GM19455 (cell line): ENCODE measurements around the gene CMTM4.
A peak's percentile ranks its signal among the peaks of the same experiment; 100 is the strongest.
"Not testable (repeated sequence)": the region's sequence is repeated elsewhere in the genome, so short reads cannot be mapped to it uniquely, and the experiment has no call there.

ENCODE experiments used
- ATAC-seq: cut with Tn5 transposase; IDR thresholded peaks from one replicate; pipeline ENCODE4 v1.9.1; 2021; ENCODE audit not compliant: unreplicated experiment

The CMTM4 gene

GRCh38 chr16:66676599-66676998 lies 19.9 kb downstream of the CMTM4 start:
- ATAC-seq = no peak

GRCh38 chr16:66673691-66674090 lies 22.9 kb downstream of the CMTM4 start:
- ATAC-seq = no peak

GRCh38 chr16:66670691-66671388 lies 25.7 kb downstream of the CMTM4 start:
- ATAC-seq = no peak

GRCh38 chr16:66668777-66669444 lies 27.6 kb downstream of the CMTM4 start:
- ATAC-seq = no peak

- no peak for ATAC-seq
Observed at GRCh38 chr16:66667944-66668343, 28.6 kb downstream of the CMTM4 start.

GRCh38 chr16:66662445-66663194 lies 33.9 kb downstream of the CMTM4 start:
- ATAC-seq = no peak

- not testable (repeated sequence) for ATAC-seq
Observed at GRCh38 chr16:66661671-66662346, 34.7 kb downstream of the CMTM4 start.

GRCh38 chr16:66661210-66661560 lies 35.4 kb downstream of the CMTM4 start:
- no peak for ATAC-seq

GRCh38 chr16:66660422-66661209 lies 35.9 kb downstream of the CMTM4 start:
- no peak for ATAC-seq

- no peak for ATAC-seq
Observed at GRCh38 chr16:66658860-66659190, 37.7 kb downstream of the CMTM4 start.

GRCh38 chr16:66658143-66658859 lies 38.2 kb downstream of the CMTM4 start:
- no peak for ATAC-seq

- no peak for ATAC-seq
Observed at GRCh38 chr16:66656547-66656946, 40.0 kb downstream of the CMTM4 start.

GRCh38 chr16:66653581-66654350 lies 42.8 kb downstream of the CMTM4 start:
- no peak for ATAC-seq

GRCh38 chr16:66652661-66653360 lies 43.7 kb downstream of the CMTM4 start:
- ATAC-seq = no peak

GRCh38 chr16:66651965-66652364 lies 44.6 kb downstream of the CMTM4 start:
- ATAC-seq = no peak

GRCh38 chr16:66651474-66651765 lies 45.1 kb downstream of the CMTM4 start:
- ATAC-seq = no peak

- peak; percentile 87 for ATAC-seq
Observed at GRCh38 chr16:66650707-66651473, 45.7 kb downstream of the CMTM4 start.

- no peak for ATAC-seq
Observed at GRCh38 chr16:66649636-66650205, 46.8 kb downstream of the CMTM4 start.
